ENCODE results near the gene IP6K2. TPM values are rescaled to one million over a fixed set of nuclear protein-coding genes. Genes with fewer than 3 reads are reported as not detected.
"Not testable (repeated sequence)": the region's sequence is repeated elsewhere in the genome, so short reads cannot be mapped to it uniquely, and the experiment has no call there.

The IP6K2 gene
- total RNA-seq, 2 experiments from 2014 or later, result 97.2 to 121 TPM

DNA sequence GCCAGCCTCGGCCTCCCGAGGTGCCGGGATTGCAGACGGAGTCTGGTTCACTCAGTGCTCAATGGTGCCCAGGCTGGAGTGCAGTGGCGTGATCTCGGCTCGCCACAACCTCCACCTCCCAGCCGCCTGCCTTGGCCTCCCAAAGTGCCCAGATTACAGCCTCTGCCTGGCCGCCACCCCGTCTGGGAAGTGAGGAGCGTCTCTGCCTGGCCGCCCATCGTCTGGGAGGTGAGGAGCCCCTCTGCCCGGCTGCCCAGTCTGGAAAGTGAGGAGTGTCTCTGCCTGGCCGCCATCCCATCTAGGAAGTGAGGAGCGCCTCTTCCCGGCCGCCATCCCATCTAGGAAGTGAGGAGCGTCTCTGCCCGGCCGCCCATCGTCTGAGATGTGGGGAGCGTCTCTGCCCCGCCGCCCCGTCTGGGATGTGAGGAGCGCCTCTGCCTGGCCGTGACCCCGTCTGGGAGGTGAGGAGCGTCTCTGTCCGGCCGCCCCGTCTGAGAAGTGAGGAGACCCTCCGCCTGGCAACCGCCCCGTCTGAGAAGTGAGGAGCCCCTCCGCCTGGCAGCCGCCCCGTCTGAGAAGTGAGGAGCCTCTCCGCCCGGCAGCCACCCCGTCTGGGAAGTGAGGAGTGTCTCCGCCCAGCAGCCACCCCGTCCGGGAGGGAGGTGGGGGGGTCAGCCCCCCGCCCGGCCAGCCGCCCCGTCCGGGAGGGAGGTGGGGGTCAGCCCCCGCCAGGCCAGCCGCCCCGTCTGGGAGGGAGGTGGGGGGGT is 16.9 kb upstream of the IP6K2 start:
- H3K27me3 Mint-ChIP-seq; intact Hi-C loops (cut with DNase I, micrococcal nuclease); H3K4me1 ChIP-seq (ENCODE audit: insufficient read depth, low read length); H3K27me3 ChIP-seq (ENCODE audit: control insufficient read depth in 1 of 2, insufficient read depth in 2 of 2, low read length in 2 of 2); DNase-seq; CTCF ChIA-PET; POLR2A ChIA-PET; H3K4me3 Mint-ChIP-seq; H3K27ac Mint-ChIP-seq; H3K9me3 ChIP-seq (ENCODE audit: control insufficient read depth in 1 of 2, insufficient read depth in 1 of 2, low read length in 2 of 2); H3K4me3 ChIP-seq (ENCODE audit: low read length); H3K27ac ChIP-seq (ENCODE audit: low read depth in 1 of 2, low read length in 2 of 2); H3K36me3 ChIP-seq (ENCODE audit: insufficient read depth, low read length); H3K9me3 Mint-ChIP-seq; H3K36me3 Mint-ChIP-seq (ENCODE audit: low read depth); ATAC-seq (ENCODE audit: poor library complexity); H3K4me1 Mint-ChIP-seq (ENCODE audit: low read depth): not testable (repeated sequence)

DNA sequence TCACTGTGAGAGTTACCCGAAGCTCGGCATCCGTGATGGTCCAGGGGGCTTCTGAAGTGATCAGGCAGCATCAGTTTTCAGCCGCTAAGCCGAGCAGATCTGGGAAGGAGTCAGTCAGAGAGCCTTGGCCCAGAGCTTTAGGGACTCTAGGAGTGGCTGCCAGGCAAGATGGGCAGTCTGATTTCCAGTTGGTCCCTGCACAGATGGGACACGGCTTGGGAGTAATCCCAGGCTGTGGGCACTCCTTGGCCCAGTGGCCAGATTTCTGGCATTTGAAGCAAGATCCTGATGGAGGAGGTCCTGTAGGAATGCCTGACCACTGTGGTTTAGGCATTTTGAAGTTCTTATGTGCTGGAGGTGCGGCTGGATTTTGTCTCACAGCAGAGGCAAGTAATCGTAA is 10.5 kb upstream of the IP6K2 start:
- TF ChIP-seq, protein P1, sequence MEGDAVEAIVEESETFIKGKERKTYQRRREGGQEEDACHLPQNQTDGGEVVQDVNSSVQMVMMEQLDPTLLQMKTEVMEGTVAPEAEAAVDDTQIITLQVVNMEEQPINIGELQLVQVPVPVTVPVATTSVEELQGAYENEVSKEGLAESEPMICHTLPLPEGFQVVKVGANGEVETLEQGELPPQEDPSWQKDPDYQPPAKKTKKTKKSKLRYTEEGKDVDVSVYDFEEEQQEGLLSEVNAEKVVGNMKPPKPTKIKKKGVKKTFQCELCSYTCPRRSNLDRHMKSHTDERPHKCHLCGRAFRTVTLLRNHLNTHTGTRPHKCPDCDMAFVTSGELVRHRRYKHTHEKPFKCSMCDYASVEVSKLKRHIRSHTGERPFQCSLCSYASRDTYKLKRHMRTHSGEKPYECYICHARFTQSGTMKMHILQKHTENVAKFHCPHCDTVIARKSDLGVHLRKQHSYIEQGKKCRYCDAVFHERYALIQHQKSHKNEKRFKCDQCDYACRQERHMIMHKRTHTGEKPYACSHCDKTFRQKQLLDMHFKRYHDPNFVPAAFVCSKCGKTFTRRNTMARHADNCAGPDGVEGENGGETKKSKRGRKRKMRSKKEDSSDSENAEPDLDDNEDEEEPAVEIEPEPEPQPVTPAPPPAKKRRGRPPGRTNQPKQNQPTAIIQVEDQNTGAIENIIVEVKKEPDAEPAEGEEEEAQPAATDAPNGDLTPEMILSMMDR (IDR thresholded peaks at IDR 0.05), result no peak
- Histone ChIP-seq H3K4me3 (ENCODE audit: low read length) (no peak overlapping the region), H3K36me3 (ENCODE audit: insufficient read depth, low read length) (no peaks in the 10 kb centered on the region), H3K9me3 (ENCODE audit: control insufficient read depth in 1 of 2, insufficient read depth in 1 of 2, low read length in 2 of 2) (no peaks in the 10 kb centered on the region), H3K27me3 (ENCODE audit: control insufficient read depth in 1 of 2, insufficient read depth in 2 of 2, low read length in 2 of 2) (no peaks in the 10 kb centered on the region), H3K4me1 (ENCODE audit: insufficient read depth, low read length) (no peaks in the 10 kb centered on the region), H3K27ac (ENCODE audit: low read depth in 1 of 2, low read length in 2 of 2) (no peak overlapping the region)
- intact Hi-C loops (cut with DNase I, micrococcal nuclease), result no loop called here
- H3K27me3 Mint-ChIP-seq, result no peaks in the 10 kb centered on the region
- H3K36me3 Mint-ChIP-seq (ENCODE audit: low read depth), result no peaks in the 10 kb centered on the region
- ChIA-PET POLR2A (no interaction called here), CTCF (no interaction called here)
- no peaks in the 10 kb centered on the region for H3K4me1 Mint-ChIP-seq (ENCODE audit: low read depth)
- H3K9me3 Mint-ChIP-seq, result no peaks in the 10 kb centered on the region
- ATAC-seq (ENCODE audit: poor library complexity) (no peak), DNase-seq (no peak)
- no peak overlapping the region for H3K27ac Mint-ChIP-seq
- H3K4me3 Mint-ChIP-seq, result no peak overlapping the region

DNA sequence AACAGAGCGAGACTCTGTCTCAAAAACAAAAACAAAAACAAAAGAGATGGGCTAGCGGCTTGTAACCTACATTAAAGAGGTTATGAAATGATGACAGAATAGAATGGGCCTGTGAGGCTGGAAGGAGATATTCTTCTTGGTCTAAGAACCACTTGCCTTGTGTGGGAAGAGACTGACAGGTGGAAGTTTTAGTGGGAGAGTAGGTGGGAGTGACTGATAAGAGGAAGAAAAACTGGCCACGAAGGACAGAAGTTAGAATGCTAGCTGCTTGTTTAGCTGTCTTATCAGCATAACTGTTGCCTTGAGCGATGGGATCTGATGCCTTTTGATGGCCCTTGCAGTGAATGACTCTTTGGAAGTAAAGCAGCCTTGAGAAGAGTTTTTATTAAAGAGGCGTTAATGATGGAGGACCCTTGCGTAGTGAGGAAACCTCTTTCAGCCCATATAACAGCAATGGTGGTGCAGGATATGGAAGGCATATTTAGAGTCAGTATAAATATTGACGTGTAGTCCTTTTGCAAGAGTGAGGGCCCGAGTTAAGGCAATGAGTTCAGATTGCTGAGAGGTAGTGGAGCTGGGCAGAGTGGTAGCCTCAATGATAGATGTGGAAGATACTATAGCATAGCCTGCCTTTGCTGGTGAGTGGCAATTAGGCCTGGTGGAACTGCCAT is 8.3 kb upstream of the IP6K2 start:
- intact Hi-C loops (cut with DNase I, micrococcal nuclease); H3K9me3 ChIP-seq (ENCODE audit: control insufficient read depth in 1 of 2, insufficient read depth in 1 of 2, low read length in 2 of 2); H3K27ac ChIP-seq (ENCODE audit: low read depth in 1 of 2, low read length in 2 of 2); H3K4me1 Mint-ChIP-seq (ENCODE audit: low read depth); H3K4me1 ChIP-seq (ENCODE audit: insufficient read depth, low read length); H3K27me3 ChIP-seq (ENCODE audit: control insufficient read depth in 1 of 2, insufficient read depth in 2 of 2, low read length in 2 of 2); CTCF ChIA-PET; H3K4me3 Mint-ChIP-seq; DNase-seq; H3K4me3 ChIP-seq (ENCODE audit: low read length); ATAC-seq (ENCODE audit: poor library complexity); POLR2A ChIA-PET; H3K27ac Mint-ChIP-seq; H3K9me3 Mint-ChIP-seq; H3K36me3 ChIP-seq (ENCODE audit: insufficient read depth, low read length); H3K27me3 Mint-ChIP-seq; H3K36me3 Mint-ChIP-seq (ENCODE audit: low read depth): not testable (repeated sequence)

DNA sequence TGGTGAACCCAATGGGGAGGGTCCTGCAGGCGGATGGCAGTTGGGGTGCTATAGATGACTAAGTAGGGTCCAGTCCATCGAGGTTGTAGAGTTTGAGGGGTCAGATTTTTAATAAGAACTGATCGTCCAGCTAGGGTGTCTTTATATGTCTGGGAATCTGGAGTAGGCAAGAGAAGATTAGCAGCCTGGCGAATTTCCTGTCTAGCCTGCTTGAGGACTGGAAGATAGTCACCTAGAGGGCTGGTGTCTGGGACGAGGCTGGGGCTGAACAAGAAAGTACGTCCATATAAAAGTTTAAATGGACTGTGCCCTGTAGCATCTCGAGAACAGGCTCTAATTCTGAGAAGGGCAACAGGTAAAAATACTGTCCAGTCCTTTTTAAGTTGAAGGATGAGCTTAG is 6.7 kb upstream of the IP6K2 start:
- no peaks in the 10 kb centered on the region for H3K27me3 Mint-ChIP-seq
- Histone ChIP-seq H3K36me3 (ENCODE audit: insufficient read depth, low read length) (no peaks in the 10 kb centered on the region), H3K9me3 (ENCODE audit: control insufficient read depth in 1 of 2, insufficient read depth in 1 of 2, low read length in 2 of 2) (no peaks in the 10 kb centered on the region), H3K27me3 (ENCODE audit: control insufficient read depth in 1 of 2, insufficient read depth in 2 of 2, low read length in 2 of 2) (no peaks in the 10 kb centered on the region), H3K27ac (ENCODE audit: low read depth in 1 of 2, low read length in 2 of 2) (no peak overlapping the region), H3K4me3 (ENCODE audit: low read length) (no peak overlapping the region), H3K4me1 (ENCODE audit: insufficient read depth, low read length) (no peaks in the 10 kb centered on the region)
- H3K36me3 Mint-ChIP-seq (ENCODE audit: low read depth), result no peaks in the 10 kb centered on the region
- H3K27ac Mint-ChIP-seq, result no peak overlapping the region
- ATAC-seq (ENCODE audit: poor library complexity) (no peak), DNase-seq (no peak)
- no peaks in the 10 kb centered on the region for H3K4me1 Mint-ChIP-seq (ENCODE audit: low read depth)
- no peak overlapping the region for H3K4me3 Mint-ChIP-seq
- ChIA-PET CTCF (no interaction called here), POLR2A (no interaction called here)
- H3K9me3 Mint-ChIP-seq, result no peaks in the 10 kb centered on the region
- TF ChIP-seq, protein P1 (IDR thresholded peaks at IDR 0.05), result no peak
- intact Hi-C loops (cut with DNase I, micrococcal nuclease), result no loop called here

DNA sequence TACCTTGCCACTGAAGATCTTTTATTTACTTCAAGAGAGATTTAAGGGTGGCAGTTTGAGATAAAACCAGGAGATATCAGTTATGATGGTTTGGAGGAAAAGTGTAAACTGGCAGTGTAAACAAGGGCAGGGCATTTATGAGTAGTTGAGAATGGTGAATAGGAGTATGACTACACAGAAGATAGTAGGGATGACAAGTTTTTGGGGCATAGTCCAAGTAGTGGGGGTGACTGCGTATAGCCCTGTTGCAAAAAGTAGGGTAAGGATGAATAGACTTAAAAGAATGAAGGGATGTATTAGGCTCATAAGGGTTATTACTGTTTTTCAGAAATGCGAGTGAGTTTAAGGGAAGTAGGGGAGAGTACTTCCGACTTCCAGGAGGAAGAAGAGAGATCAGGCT is 6.3 kb upstream of the IP6K2 start:
- ATAC-seq (ENCODE audit: poor library complexity); DNase-seq; H3K4me3 Mint-ChIP-seq; CTCF ChIA-PET; intact Hi-C loops (cut with DNase I, micrococcal nuclease); H3K27ac Mint-ChIP-seq; H3K27ac ChIP-seq (ENCODE audit: low read depth in 1 of 2, low read length in 2 of 2); H3K4me1 Mint-ChIP-seq (ENCODE audit: low read depth); H3K36me3 ChIP-seq (ENCODE audit: insufficient read depth, low read length); POLR2A ChIA-PET; H3K9me3 ChIP-seq (ENCODE audit: control insufficient read depth in 1 of 2, insufficient read depth in 1 of 2, low read length in 2 of 2); H3K36me3 Mint-ChIP-seq (ENCODE audit: low read depth); H3K4me1 ChIP-seq (ENCODE audit: insufficient read depth, low read length); H3K27me3 Mint-ChIP-seq; H3K4me3 ChIP-seq (ENCODE audit: low read length); H3K9me3 Mint-ChIP-seq; H3K27me3 ChIP-seq (ENCODE audit: control insufficient read depth in 1 of 2, insufficient read depth in 2 of 2, low read length in 2 of 2): not testable (repeated sequence)

Measured in CD4-positive, alpha-beta T cell (primary cell).